Fibroblast of lung (primary cell): ENCODE data around the gene NBPF1.
"Not testable (repeated sequence)": the region's sequence is repeated elsewhere in the genome, so short reads cannot be mapped to it uniquely, and the experiment has no call there.

Experiments used
- EZH2 ChIP-seq: IDR thresholded peaks from 2 replicates; pipeline ENCODE4 v1.5.1; 2012; ENCODE audit warnings: low read length, control low read depth, mild to moderate bottlenecking; ENCODE audit errors: missing control alignments
- TF ChIP-seq, protein P1 (sequence below), 2 donors: IDR thresholded peaks in 1 of 2; conservative IDR thresholded peaks in 1 of 2; 1 replicate in 1 of 2; 2 replicates in 1 of 2; pipeline ENCODE4 v1.5.1; 2011 to 2012; ENCODE audit warnings: low read length in 2 of 2, control low read depth in 1 of 2, inconsistent platforms in 1 of 2, low read depth in 1 of 2, mild to moderate bottlenecking in 1 of 2

DNA sequence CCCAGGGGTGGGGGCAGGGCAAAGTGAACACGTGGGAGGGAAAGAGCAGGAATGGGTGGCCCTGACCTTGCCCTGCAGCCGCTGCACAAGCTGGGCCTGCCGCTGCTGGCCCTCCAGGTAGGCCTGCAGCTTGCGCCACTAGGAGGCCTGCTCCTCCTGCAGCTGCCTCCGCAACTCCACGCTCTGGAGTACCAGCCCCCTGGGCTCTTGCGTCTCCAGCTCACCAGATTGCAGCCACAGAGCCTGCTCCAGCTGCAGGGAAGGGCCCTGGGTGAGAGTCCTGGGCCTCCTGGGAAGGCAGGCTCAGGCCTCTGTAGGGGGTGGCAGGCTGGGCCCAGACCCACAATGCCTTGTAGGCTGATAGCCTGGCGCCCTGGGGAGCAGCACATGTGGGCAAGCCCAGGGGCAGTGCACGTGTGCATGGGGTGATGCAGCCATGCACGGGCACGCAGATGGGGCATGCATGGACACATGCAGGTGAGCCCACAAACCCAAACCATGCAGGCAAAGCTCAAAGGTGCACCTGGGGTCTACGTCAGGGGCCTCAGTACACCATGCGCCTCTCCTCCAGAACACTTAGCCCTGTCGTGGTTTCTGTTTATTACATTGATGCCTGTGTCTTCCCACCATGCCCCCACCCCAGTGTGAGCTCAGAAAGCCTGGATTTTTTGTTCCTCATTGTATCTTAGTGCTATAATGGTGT lies 43.8 kb upstream of the NBPF1 start:
- TF ChIP-seq, protein P1, sequence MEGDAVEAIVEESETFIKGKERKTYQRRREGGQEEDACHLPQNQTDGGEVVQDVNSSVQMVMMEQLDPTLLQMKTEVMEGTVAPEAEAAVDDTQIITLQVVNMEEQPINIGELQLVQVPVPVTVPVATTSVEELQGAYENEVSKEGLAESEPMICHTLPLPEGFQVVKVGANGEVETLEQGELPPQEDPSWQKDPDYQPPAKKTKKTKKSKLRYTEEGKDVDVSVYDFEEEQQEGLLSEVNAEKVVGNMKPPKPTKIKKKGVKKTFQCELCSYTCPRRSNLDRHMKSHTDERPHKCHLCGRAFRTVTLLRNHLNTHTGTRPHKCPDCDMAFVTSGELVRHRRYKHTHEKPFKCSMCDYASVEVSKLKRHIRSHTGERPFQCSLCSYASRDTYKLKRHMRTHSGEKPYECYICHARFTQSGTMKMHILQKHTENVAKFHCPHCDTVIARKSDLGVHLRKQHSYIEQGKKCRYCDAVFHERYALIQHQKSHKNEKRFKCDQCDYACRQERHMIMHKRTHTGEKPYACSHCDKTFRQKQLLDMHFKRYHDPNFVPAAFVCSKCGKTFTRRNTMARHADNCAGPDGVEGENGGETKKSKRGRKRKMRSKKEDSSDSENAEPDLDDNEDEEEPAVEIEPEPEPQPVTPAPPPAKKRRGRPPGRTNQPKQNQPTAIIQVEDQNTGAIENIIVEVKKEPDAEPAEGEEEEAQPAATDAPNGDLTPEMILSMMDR (conservative IDR thresholded peaks at IDR 0.05 in 1 of 2, IDR thresholded peaks at IDR 0.05 in 1 of 2; ENCODE audit: low read depth in 1 of 2, low read length in 2 of 2) = not testable (repeated sequence)
- not testable (repeated sequence) for TF ChIP-seq EZH2
